GM19324 (cell line): ENCODE data around the gene GAS2L2.
"Not testable (repeated sequence)": the region's sequence is repeated elsewhere in the genome, so short reads cannot be mapped to it uniquely, and the experiment has no call there.

Source experiments
- ATAC-seq: cut with Tn5 transposase; IDR thresholded peaks from one replicate; pipeline ENCODE4 v1.9.1; 2021; ENCODE audit warnings: mild to moderate bottlenecking, moderate library complexity; ENCODE audit not compliant: unreplicated experiment, low FRiP score

GAS2L2 gene

DNA sequence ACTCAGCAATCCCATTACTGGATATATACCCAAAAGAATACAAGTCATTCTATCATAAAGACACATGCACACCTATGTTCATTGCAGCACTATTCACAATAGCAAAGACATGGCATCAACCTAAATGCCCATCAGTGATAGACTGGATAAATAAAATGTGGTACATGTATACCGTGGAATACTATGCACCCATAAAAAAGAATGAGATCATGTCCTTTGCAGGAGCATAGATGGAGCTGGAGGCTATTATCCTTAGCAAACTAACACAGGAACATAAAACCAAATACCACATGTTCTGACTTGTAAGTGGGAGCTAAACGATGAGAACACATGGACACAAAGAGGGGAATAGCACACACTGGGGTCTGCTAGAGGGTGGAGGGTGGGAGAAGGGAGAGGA is 49.7 kb downstream of the GAS2L2 start:
- not testable (repeated sequence) for ATAC-seq

DNA sequence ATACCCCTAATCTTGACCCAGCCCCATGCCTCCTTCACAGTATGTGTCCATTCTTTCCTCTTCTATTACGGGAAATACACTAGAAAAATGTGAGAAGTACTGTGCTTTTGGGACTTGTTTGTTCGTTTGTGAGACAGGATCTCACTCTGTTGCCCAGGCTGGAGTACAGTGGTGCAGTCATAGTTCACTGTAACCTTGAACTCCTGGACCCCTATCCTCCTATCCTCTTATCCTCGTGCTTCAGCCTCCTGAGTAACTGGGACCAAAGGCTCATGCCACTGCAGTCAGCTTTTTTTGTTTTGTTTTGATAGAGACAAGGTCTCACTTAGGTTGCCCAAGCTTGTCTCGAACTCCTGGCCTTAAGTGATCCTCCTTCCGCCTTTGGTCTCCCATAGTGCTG is 51.5 kb downstream of the GAS2L2 start:
- no peak for ATAC-seq

DNA sequence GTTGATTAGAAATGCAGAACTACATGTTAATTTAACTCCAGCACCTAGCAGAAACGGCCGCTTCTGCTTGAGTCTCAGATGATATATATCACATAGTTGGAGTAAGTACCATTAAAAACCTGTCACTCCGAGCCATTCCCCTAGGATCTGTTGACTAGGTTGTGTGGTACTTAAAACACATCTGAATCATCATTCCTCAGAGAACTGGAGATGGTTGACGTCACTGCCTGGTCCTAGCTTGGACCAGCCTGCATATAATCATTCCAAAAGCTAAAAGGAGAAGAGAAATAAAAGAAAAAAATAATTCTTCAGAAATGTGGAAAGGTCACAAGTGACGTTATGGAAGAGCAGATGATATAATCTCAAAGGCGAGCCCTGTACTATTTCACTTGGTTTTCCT is 52.9 kb downstream of the GAS2L2 start:
- no peak for ATAC-seq

DNA sequence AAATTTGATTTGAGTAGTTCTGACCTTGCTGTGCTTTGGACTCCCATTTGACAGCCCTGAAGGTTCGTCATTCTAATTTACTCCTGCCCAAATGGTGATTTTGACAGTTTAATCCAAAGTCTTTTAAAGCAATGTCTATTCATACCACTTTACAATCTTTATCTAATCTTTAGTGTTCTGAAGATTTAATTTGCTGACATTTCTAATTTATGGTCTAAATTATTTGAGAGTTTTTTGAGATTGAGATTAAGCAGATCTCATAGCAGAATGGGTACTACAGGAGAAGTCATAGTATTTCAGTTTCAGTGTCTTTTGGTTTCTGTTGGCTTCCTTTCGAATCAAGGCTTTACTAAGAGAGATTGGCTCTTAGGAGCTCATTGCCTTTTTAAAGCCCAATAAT is 54.2 kb downstream of the GAS2L2 start:
- no peak for ATAC-seq

DNA sequence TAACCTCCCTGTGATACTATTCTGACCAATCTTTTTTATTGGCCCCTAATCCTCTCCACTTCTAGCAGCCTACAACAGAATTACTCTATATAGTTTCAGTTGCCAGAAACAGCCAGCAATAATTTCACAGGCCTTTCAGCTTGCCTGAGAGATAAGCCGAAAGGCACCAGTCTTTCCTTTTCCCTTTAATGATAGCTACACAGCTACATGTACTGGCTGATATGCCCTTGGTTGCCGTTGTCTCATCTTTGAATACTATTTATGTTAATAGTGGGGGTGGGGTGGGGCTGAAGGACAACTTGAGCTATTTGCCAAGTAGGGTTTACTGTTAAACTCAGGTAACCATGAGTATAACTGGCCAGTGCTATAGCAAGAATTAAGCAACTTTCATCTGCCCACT is 57.4 kb downstream of the GAS2L2 start:
- ATAC-seq, result no peak

DNA sequence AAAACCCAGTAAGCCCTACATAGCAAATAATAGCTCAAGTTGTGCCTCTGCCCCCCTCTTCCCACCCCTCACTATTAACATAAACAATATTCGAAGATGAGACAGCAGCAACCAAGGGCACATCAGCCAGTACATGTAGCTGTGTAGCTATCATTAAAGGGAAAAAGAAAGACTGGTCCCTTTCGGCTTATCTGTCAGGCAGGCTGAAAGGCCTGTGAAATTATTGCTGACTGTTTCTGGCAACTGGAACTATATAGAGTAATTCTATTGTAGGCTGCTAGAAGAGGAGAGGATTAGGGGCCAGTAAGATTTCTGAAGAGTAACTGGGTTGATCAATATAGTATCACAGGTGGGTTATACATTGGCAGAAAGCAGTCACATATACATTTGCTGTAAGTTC is 58.1 kb downstream of the GAS2L2 start:
- no peak for ATAC-seq
